NT2/D1 (cell line): Measurements from ENCODE around the gene SEMA3F.

Source experiments
- DNase-seq: peaks from one replicate; pipeline ENCODE4 v3.0.0-alpha.2; 2011; ENCODE audit warnings: low read depth, low spot score
- H3K27me3 ChIP-seq: 2 replicates; pipeline ENCODE4 v1.6.0; 2011; ENCODE audit warnings: mild to moderate bottlenecking; ENCODE audit not compliant: insufficient read length, insufficient read depth
- H3K36me3 ChIP-seq: 2 replicates; pipeline ENCODE4 v1.6.1; 2011; ENCODE audit warnings: mild to moderate bottlenecking, low read length, mixed read lengths; ENCODE audit not compliant: insufficient read depth, insufficient read length
- H3K4me1 ChIP-seq: 2 replicates; pipeline ENCODE4 v1.5.1; 2011; ENCODE audit not compliant: insufficient read depth, insufficient read length
- H3K4me3 ChIP-seq: 2 replicates; pipeline ENCODE4 v1.5.1; 2011; ENCODE audit warnings: low read depth; ENCODE audit not compliant: insufficient read length
- H3K9ac ChIP-seq: 2 replicates; pipeline ENCODE4 v1.6.0; 2011; ENCODE audit warnings: low read depth; ENCODE audit not compliant: insufficient read length
- H3K9me3 ChIP-seq: 2 replicates; pipeline ENCODE4 v1.5.1; 2011; ENCODE audit warnings: mild to moderate bottlenecking, low read length; ENCODE audit not compliant: insufficient read depth
- SUZ12 ChIP-seq: IDR thresholded peaks from 2 replicates; pipeline ENCODE4 v1.6.1; 2011; ENCODE audit not compliant: insufficient read length, insufficient read depth; ENCODE audit errors: extremely low read depth
- YY1 ChIP-seq: IDR thresholded peaks from 2 replicates; pipeline ENCODE4 v1.6.1; 2011; ENCODE audit not compliant: insufficient read length, insufficient read depth
- ZNF274 ChIP-seq: IDR thresholded peaks from 2 replicates; pipeline ENCODE4 v1.6.1; 2011; ENCODE audit warnings: mild to moderate bottlenecking, low read depth, low read length

SEMA3F gene

DNA sequence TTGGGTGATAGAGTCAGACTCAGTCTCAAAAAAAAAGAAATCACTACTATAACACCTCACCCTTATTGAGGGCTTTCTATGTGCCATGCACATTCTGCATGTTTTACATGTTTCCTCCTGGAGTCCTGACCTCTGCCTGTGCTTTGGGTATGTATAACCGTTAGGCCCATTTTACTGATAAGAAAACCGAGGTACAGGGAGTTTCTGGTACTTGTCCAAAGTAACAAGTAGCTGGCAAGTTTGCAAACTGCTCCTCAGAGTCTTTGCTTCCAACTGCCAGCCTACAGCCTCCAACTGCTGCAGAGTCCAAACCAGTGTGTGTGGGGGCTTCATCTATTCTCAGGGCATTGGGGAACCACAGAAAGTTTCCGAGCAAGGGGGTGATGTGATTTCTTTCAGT, 77.2 kb downstream of the SEMA3F start:
- H3K36me3 ChIP-seq, result no peaks in the 10 kb centered on the region
- TF ChIP-seq YY1 (no peak), ZNF274 (no peak), SUZ12 (no peak)

DNA sequence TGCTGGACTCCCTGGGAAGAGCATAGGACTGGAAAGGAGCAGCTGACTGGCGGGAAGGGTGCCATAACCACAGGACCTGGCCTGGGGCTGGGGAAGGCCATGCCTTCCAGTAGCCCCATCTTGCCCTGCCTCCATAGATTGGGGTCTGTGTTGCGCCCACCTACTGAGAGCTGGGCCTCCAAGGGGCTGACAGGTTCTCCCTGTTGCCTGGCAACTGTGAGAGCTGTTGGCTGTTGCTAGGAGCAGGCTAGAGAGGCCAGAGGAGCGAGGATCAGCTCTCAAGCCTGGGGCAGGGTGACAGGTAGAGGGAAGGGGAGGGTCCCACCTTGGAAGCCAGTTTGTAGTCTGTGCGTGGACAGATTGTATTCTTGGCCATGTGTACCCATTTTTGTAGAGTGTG, 78.1 kb downstream of the SEMA3F start:
- no peak for DNase-seq
- no peak overlapping the region for H3K9ac ChIP-seq
- no peaks in the 10 kb centered on the region for H3K9me3 ChIP-seq
- no peaks in the 10 kb centered on the region for H3K27me3 ChIP-seq
- no peak for TF ChIP-seq YY1
- TF ChIP-seq SUZ12, result no peak
- no peak for TF ChIP-seq ZNF274
- no peak overlapping the region for H3K4me3 ChIP-seq
- peaks cover 6% of the 10 kb centered on the region for H3K36me3 ChIP-seq
- peaks cover 39% of the 10 kb centered on the region for H3K4me1 ChIP-seq

More for the DNA sequence above, 77.2 kb downstream of the SEMA3F start:
- H3K4me1 ChIP-seq, result peaks cover 30% of the 10 kb centered on the region
- no peaks in the 10 kb centered on the region for H3K27me3 ChIP-seq
- no peak overlapping the region for H3K4me3 ChIP-seq
- DNase-seq, result no peak
- no peaks in the 10 kb centered on the region for H3K9me3 ChIP-seq
- no peak overlapping the region for H3K9ac ChIP-seq

DNA sequence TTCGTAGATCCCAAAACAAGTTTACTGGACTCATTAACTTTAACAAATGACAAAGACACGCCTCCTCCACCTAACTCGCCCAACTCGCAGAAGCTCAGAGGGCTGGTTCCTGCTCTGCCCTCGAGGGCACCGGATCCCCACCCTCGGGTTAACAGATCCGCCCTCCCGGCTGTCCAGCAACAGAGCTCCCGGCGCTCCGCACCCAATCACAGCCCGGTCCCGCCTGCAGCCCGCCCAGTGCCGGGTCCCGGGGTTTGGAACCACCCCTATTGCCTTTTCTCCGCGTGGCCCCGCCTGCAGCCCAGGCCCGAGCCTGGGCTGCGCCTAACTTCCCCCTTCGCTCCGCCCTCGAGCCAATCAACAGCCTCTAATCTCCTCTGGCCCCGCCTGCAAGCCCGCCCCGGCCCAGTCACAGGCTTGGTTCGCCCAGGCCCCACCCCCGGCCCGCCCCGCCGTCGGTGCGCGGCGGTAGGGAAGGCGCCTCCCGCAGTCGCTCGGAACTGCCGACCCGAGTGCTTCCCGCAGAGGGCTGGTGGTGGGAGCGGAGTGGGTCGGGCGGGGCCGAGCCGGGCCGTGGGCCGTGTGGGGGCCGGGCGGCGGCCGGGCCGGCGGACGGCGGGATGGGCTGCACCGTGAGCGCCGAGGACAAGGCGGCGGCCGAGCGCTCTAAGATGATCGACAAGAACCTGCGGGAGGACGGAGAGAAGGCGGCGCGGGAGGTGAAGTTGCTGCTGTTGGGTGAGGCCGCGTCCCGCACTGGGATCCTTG, 80.8 kb downstream of the SEMA3F start, which contains the start of gene GNAI2:
Gene GNAI2, plus strand, starts transcription at position 489 of the 768 bp plus-strand sequence. Its CDS starts 132 bp downstream, at position 621.
- peak within 1 kb of the TSS; percentile 96 for H3K4me3 ChIP-seq

DNA sequence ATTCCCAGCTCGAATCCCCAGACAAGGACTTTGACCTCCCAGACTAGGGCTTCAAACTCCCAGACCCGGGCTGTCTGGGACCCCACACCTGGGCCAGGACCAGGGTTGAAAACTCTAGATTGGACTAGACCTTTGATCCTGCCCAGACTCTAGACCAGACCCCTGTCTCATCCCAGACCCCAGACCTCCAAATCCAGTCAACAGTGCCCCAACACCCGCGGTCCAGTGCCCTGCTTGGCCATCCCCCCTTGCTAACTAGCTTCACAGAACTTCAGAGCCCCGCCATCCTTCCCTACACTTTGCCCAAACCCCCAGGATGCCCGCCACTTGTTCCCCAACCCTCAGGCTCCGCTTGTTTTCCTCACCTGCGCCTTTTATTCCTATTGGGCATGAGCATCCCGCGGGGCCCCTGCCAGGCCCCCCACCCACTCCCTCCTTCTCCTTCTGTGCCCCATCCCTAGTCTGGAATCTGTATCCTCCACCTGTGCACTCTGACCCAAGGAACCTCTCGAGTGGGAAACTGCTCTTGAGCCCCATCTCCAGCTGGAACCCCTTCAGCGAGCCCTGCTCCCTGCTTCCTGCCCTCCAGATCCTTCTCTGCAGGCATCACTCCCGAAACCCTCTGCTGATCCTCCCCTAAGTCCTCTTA, 81.5 kb downstream of the SEMA3F start:
- Histone ChIP-seq H3K4me3 (peak overlapping the region; percentile 96), H3K4me1 (peaks cover 44% of the 10 kb centered on the region)
- TF ChIP-seq ZNF274, result no peak
- TF ChIP-seq SUZ12, result no peak
- no peak for TF ChIP-seq YY1

More for the DNA sequence above, 80.8 kb downstream of the SEMA3F start, which contains the start of gene GNAI2:
- Histone ChIP-seq H3K9ac (peak within 1 kb of the TSS; percentile 98), H3K9me3 (no peaks in the 10 kb centered on the region), H3K27me3 (no peaks in the 10 kb centered on the region), H3K4me1 (peaks cover 38% of the 10 kb centered on the region), H3K36me3 (peaks cover 28% of the 10 kb centered on the region)
- no peak for TF ChIP-seq ZNF274
- TF ChIP-seq SUZ12, result no peak
- no peak for TF ChIP-seq YY1
- DNase-seq, result peak; percentile 97

DNA sequence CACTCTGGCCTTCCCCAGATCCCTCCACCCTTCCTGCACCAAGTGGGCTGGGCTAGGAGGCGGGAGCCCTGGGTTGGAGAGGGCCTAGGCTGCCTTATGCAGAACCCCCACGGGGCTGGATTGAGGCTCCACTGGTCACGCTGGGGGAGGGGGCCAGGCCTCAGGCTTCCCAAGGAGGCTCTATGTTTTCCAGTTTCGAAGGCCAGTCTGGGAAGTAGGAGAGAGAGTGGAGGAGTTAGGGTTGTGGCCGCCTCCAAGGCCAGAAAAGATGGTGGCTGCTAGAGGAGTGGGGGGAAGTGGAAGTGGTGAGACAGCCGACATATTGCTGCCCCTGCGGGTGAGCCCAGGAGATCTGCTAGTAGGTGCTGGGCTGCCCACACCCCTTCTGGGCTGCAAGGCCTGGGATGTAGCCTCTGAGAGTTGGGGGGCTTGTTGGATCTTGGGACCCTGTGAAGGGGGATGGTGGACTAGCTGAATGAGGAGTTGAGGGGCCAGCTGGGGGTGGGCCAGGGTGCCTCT, 82.1 kb downstream of the SEMA3F start:
- TF ChIP-seq ZNF274, result no peak
- no peak for DNase-seq
- H3K36me3 ChIP-seq, result peaks cover 37% of the 10 kb centered on the region
- H3K9me3 ChIP-seq, result no peaks in the 10 kb centered on the region
- H3K4me3 ChIP-seq, result peak overlapping the region; percentile 96
- H3K4me1 ChIP-seq, result peaks cover 50% of the 10 kb centered on the region
- no peaks in the 10 kb centered on the region for H3K27me3 ChIP-seq
- H3K9ac ChIP-seq, result peak overlapping the region; percentile 98

More for the DNA sequence above, 81.5 kb downstream of the SEMA3F start:
- Histone ChIP-seq H3K9ac (peak overlapping the region; percentile 98), H3K27me3 (no peaks in the 10 kb centered on the region), H3K9me3 (no peaks in the 10 kb centered on the region), H3K36me3 (peaks cover 31% of the 10 kb centered on the region)
- no peak for DNase-seq

DNA sequence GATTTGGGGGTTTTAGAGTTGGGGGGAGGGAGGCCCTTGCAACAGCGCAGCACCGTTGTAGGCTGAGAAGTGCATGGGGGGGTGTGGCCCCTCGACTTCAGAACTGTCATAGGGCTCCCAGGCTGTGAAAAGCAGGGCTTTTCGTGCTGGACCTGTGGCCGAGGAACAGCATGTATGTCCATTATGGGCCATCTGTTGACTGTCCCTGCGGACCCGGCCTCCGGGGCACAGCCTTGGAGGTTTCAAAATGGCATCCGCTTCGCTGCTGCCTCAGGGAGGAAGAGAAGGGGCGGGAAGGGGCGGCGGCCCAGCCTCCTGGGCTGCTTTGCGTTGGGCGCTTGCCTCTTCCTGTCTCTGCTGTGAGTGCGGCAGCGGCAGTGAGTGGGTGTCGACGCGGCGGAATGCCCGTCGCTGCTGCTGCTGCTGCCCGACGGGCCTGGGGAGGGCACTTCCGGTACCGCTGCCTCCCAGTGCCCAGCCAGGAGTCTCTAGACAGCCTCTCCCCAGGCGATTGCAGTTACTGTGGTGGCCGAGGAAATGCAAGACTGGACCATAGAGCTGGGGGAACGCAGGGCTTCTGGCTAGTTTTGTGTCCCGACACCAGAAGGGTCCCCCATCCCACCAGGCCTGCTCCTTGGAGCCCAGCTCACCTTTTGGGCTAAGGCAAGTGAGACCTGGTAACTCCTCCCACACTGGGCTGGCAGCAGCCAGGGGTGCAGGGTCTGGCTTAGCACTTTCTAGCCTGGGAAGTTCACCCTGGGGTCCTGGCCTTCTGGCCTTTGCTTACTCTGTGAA, 82.8 kb downstream of the SEMA3F start:
- H3K9ac ChIP-seq, result peak overlapping the region; percentile 98
- H3K36me3 ChIP-seq, result peaks cover 43% of the 10 kb centered on the region
- TF ChIP-seq YY1 (no peak), SUZ12 (no peak), ZNF274 (no peak)
- DNase-seq, result no peak
- H3K9me3 ChIP-seq, result no peaks in the 10 kb centered on the region
- H3K27me3 ChIP-seq, result no peaks in the 10 kb centered on the region
- peaks cover 57% of the 10 kb centered on the region for H3K4me1 ChIP-seq
- peak overlapping the region; percentile 96 for H3K4me3 ChIP-seq
